Putamen (tissue), 1 donor: ENCODE data around the gene ZNF268.
"Not testable (repeated sequence)": the region's sequence is repeated elsewhere in the genome, so short reads cannot be mapped to it uniquely, and the experiment has no call there.

Experiments used
- DNase-seq: peaks from one replicate; pipeline ENCODE4 v3.0.0-alpha.2; 2016; ENCODE audit warnings: low spot score

Gene ZNF268

GRCh38 chr12:133227281-133227852 lies 46.1 kb downstream of the ZNF268 start:
- no peak for DNase-seq

- DNase-seq, result no peak
These were observed 49.7 kb downstream of the ZNF268 start for GRCh38 chr12:133231001-133231400.

- DNase-seq, result no peak
These were observed 51.7 kb downstream of the ZNF268 start for GRCh38 chr12:133233006-133233405.

DNA sequence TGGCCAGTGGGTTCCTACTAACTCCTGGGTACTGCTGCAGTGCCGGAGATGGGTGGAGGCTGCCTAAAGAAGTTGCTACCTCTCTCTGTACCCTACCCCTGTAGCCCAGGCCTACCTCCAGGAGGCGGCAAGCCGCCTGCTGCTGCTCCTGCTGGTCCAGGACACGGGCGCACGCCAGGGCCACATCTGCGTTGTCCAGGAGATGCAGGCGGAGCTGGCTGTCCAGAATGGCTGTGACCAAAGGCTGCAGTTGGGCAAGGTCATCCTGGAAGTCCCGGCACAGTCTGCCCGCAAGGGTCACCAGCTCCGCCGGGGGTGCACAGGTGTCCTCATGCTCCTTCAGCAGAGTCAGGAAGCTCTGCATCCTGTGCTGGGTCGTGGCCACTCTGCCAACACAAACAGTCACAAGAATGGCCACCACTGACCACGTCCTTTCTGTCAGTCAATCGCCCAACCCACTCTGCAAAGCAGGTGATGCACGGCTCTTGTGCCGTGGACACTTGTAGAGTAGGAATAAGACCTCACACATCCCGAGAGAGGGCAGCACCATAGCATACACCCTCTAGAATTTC lies 52.8 kb downstream of the ZNF268 start:
- no peak for DNase-seq

- DNase-seq, result no peak
These were observed 53.7 kb downstream of the ZNF268 start for GRCh38 chr12:133234971-133235370.

- no peak for DNase-seq
These were observed 54.3 kb downstream of the ZNF268 start, which contains the start of gene ANHX for GRCh38 chr12:133235401-133236112. Gene ANHX (minus strand): TSS chr12:133235877. CDS start chr12:133234356, 1,521 bp downstream.

DNA sequence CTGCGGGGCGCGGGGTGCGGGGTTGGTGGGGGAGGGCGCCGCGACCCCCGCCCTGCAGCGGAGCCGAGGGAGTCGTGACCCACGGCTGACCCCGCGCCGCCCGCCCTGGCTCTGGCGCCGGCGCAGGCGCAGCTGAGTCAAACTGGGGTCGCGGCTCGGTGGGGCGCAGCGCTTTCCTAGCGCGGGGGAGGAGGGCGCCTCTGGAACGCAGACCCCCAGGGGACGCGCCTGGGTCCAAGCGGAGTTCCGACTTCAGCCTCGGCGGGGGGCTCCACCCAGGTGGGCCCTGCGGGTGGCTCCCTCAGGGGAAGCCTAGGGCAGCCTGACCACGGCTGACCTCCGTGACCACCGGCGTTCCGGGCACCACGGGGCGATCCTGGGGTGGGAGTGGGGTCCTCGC lies 54.8 kb downstream of the ZNF268 start:
- DNase-seq, result no peak

GRCh38 chr12:133236556-133236955 lies 55.3 kb downstream of the ZNF268 start:
- no peak for DNase-seq

DNA sequence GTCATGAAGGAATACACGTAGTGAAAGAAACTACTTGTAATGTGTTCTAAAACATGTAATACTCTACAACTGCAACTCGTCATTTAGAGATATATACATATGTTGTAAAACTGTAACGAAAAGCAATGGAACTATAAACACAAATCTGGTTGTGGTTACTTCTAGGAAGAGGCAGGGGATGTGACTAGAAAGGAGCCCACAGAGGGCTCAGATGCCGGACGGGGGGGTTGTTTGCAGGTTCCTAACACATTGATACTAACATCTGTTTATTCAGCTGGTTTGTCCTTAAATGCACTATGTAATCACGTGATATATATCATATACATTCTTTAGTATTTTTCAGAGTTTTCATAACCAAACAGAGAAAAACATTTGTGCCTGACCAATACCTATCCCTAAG lies 70.4 kb downstream of the ZNF268 start:
- DNase-seq, result no peak

- not testable (repeated sequence) for DNase-seq
These were observed 74.5 kb downstream of the ZNF268 start for GRCh38 chr12:133255833-133256232.

DNA sequence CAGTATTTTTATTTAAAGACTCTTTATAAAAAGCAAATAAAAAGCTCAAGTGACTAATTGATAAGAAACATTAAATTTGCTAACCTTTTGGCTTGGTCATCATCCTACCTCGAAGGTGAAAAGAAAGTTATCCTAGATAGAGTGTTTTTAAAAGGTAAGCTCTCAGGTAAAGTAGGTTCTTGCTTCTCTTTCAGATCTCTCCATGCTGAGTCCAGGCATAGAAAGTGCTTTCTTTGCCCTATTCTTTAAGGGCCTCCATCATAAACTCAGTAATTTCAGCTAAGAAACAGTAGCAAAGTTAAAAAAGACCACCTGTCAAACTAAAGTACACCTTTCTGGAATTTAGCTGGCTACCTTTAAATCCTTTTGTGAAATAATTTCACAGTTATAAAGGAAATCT lies 75.0 kb downstream of the ZNF268 start:
- no peak for DNase-seq

- DNase-seq, result no peak
These were observed 82.9 kb downstream of the ZNF268 start for GRCh38 chr12:133264173-133264572.
